ENCODE measurements around the gene UPK1A.
"Not testable (repeated sequence)": the region's sequence is repeated elsewhere in the genome, so short reads cannot be mapped to it uniquely, and the experiment has no call there.

UPK1A gene

DNA sequence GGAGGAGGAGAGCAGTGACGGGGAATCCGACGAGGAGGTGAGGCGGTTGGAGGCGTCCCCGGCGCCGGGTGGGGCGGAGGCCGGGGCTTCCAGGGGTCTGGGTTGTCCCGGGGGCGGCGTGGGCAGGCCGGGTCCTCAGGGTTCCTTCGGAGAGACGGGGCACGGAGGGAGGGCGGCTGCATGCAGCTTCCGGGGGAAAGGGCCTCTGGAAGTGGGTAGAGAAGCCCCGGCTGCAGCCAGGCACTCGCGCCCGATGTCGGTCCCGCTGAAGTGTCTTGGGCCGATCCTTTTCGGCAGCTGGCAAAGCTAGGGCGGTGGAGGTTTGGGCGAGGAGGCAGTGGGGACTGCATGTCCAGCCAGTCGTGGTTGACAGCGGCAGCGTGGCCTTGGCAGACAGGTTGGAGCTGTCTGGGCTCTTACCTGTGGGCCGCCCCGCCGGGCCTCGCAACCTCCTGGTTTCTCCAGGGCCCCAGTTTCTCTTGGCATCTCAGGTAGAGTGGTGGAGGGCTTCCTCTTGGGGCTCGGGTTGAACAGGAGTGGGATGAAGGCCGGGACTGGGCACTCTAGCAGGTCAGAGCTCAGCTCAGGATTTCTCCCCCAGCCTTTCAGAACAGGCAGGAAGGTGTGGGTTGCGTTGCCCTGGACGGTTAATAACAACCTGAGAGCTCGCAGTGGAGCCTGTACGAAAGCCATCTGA is 52.2 kb downstream of the UPK1A start:
- DNase-seq = peak; percentile 40

DNA sequence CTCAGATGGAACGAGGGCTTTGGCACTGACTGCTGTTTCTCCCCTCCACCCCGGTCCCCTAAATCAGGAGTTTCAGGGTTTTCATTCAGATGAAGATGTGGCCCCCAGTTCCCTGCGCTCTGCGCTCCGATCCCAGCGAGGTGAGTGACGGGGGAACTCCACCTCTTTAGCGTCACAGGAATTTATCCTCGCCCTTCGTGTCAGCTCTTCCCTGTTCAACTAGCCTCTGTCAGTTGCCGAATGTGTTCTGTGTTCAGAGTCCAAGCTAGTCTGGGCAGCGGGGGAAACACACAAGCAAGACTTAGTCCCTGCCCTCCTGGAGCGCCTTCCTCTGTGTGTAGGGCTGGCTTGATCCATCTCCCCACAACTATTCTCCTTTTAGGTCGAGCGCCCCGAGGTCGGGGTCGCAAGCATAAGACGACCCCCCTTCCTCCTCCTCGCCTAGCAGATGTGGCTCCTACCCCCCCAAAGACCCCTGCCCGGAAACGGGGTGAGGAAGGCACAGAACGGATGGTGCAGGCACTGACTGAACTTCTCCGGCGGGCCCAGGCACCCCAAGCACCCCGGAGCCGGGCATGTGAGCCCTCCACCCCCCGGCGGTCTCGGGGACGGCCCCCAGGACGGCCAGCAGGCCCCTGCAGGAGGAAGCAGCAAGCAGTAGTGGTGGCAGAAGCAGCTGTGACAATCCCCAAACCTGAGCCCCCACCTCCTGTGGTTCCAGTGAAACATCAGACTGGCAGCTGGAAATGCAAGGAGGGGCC is 53.3 kb downstream of the UPK1A start:
- no peak for DNase-seq

DNA sequence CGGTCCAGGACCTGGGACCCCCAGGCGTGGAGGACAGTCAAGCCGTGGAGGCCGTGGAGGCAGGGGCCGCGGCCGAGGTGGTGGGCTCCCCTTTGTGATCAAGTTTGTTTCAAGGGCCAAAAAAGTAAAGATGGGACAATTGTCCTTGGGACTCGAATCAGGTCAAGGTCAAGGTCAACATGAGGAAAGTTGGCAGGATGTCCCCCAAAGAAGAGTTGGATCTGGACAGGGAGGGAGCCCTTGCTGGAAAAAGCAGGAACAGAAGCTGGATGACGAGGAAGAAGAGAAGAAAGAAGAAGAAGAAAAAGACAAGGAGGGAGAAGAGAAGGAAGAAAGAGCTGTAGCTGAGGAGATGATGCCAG is 53.8 kb downstream of the UPK1A start:
- DNase-seq = no peak

DNA sequence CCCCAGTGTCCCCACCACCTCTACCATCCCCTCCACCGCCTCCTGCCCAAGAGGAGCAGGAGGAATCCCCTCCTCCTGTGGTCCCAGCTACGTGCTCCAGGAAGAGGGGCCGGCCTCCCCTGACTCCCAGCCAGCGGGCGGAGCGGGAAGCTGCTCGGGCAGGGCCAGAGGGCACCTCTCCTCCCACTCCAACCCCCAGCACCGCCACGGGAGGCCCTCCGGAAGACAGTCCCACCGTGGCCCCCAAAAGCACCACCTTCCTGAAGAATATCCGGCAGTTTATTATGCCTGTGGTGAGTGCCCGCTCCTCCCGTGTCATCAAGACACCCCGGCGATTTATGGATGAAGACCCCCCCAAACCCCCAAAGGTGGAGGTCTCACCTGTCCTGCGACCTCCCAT is 54.3 kb downstream of the UPK1A start:
- DNase-seq = no peak

DNA sequence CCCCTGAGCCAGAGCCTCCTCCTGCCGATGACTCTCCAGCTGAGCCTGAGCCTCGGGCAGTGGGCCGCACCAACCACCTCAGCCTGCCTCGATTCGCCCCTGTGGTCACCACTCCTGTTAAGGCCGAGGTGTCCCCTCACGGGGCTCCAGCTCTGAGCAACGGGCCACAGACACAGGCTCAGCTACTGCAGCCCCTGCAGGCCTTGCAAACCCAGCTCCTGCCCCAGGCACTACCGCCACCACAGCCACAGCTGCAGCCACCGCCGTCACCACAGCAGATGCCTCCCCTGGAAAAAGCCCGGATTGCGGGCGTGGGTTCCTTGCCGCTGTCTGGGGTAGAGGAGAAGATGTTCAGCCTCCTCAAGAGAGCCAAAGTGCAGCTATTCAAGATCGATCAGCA is 55.1 kb downstream of the UPK1A start:
- DNase-seq = no peak

DNA sequence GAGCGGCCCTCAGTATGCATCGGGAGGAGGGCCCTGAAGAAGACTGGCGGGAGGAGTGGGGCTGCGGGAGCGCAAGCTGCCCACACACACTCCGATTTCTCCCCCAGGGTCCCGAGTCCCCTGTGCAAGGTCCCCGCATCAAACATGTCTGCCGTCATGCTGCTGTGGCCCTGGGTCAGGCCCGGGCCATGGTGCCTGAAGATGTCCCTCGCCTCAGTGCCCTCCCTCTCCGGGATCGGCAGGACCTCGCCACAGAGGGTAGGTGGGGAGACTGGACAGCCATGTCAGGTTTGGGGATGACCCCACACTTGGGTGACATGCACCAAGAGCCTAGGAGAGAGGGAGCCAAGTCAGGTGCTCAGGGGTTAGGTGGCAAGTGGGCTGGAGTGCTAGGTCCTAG is 56.1 kb downstream of the UPK1A start:
- no peak for DNase-seq

DNA sequence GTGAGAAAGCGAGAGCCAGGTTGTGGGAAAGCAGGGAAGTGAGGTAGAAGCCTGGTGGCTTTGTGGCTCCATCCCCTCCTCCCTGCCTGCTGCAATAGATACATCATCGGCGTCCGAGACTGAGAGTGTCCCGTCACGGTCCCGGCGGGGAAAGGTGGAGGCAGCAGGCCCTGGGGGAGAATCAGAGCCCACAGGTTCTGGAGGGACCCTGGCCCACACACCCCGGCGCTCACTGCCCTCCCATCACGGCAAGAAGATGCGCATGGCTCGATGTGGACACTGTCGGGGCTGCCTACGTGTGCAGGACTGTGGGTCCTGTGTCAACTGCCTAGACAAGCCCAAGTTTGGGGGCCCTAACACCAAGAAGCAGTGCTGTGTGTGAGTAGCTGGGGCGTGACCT is 56.6 kb downstream of the UPK1A start:
- DNase-seq = no peak

DNA sequence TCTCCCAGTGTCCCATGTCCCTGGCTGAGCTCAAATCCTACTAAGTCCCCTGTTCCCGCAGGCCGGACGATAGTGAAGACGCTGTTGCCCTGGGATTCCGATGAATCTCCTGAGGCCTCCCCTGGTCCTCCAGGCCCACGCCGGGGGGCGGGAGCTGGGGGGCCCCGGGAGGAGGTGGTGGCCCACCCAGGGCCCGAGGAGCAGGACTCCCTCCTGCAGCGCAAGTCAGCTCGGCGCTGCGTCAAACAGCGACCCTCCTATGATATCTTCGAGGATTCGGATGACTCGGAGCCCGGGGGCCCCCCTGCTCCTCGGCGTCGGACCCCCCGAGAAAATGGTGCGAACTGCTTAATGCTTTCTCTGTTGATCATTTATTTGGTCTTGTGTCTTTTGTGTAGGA is 57.4 kb downstream of the UPK1A start:
- no peak for DNase-seq

DNA sequence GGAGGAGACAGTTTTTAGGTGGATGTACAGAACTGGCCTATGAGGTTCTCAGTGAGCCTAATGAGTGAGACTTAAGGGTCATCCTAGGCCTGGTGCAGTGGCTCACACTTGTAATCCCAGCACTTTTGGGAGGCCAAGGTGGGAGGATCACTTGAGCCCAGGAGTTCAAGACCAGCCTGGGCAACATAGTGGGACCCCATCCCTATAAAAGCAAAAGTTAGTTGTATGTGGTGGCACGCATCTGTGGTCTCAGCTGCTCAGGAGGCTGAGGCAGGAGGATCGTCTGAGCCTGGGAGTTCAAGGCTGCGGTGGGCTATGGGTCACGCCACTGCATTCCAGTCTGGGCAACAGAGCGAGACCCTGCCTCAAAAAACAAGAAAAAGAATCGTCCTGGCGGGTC is 57.8 kb downstream of the UPK1A start:
- DNase-seq = not testable (repeated sequence)

DNA sequence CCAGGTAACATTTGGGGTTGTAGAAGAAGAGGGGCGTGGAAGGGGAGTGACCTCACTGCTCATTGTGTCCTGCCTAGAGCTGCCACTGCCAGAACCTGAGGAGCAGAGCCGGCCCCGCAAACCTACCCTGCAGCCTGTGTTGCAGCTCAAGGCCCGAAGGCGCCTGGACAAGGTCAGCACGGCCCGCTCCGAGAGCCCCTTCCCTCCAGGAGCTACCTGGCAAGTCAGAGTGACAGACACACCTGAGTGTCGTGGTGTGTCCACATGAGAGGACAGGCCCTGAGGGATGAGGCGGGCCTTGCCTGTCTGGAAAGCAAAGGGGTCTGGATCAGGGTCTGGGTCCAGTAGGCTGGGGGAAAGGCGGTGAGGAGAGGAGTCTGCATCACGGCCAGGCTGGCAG is 58.2 kb downstream of the UPK1A start:
- no peak for DNase-seq

DNA sequence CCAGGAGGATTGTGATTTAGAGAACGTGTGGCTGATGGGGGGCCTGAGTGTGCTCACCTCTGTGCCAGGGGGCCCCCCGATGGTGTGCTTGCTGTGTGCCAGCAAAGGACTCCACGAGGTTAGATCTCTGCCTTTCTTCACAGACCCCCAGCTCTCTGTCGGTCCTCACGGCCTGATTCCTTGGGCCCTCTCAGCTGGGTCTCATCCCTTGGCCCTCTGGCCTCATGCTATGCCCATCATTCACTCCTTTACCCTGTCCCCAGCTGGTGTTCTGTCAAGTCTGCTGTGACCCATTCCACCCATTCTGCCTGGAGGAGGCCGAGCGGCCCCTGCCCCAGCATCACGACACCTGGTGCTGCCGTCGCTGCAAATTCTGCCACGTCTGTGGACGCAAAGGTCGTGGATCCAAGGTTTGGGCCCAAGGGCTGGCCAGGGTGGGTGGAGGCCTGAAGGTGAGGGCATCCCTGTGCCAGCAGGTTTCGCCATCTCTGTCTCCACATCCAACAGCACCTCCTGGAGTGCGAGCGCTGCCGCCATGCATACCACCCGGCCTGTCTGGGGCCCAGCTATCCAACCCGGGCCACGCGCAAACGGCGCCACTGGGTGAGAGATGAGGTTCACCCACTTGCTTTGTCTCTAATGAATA is 59.0 kb downstream of the UPK1A start:
- DNase-seq = no peak

DNA sequence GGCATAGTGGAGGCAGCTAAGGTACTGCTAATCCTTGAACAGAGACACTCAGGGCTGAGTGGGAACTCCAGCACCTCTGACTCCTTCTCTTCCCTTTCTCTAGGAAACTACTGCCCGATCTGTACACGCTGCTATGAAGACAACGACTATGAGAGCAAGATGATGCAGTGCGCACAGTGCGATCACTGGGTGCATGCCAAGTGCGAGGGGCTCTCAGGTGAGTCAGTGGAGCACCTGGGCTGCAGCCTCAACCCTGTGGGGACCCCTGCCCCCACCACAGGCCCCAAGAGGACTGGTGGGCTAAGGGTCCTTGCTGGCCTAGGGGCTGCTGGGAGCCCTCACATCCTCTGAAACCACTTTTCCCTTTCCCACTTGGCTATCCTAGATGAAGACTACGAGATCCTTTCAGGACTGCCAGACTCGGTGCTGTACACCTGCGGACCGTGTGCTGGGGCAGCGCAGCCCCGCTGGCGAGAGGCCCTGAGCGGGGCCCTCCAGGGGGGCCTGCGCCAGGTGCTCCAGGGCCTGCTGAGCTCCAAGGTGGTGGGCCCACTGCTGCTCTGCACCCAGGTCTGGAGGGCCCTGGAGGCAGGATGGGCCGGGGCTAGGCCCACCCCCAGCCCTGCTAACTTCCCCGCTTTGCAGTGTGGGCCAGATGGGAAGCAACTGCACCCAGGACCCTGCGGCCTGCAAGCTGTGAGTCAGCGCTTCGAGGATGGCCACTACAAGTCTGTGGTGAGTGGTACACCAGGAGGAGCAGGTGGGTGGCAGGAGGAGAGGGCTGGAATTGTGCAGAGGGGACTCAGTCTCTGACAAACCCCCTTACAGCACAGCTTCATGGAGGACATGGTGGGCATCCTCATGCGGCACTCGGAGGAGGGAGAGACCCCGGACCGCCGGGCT is 61.0 kb downstream of the UPK1A start:
- no peak for DNase-seq
